Body of pancreas (tissue), 4 donors: ENCODE results near the gene ACIN1. TPM values are rescaled to one million over a fixed set of nuclear protein-coding genes. Genes with fewer than 3 reads are reported as not detected.

ENCODE experiments used
- ATAC-seq: fragments of 150-250 bp; one replicate; pipeline ENCODE4 v1.9.1; 2016
- DNase-seq, 4 donors: peaks; one replicate each; pipeline ENCODE4 v3.0.0-alpha.2; 2019
- H3K27ac ChIP-seq, 4 donors: fragments of 200-600 bp; sonication (generic); 1 replicate in 3 of 4; 2 replicates in 1 of 4; pipeline versions ENCODE4 v1.5.1 to v1.6.1; 2016 to 2019; ENCODE audit warnings: mild to moderate bottlenecking in 1 of 4, mixed read lengths in 1 of 4, moderate library complexity in 1 of 4
- H3K27me3 ChIP-seq, 2 donors: fragments of 200-600 bp; sonication (generic); one replicate each; pipeline ENCODE4 v1.6.0; 2016; ENCODE audit warnings: mild to moderate bottlenecking in 1 of 2
- H3K36me3 ChIP-seq, 2 donors: fragments of 200-600 bp; sonication (generic); replicated peaks in 1 of 2; 2 replicates each; pipeline ENCODE4 v1.5.1; 2016; ENCODE audit warnings: low read depth in 2 of 2; ENCODE audit not compliant: insufficient read depth in 1 of 2
- H3K4me1 ChIP-seq: fragments of 200-600 bp; sonication (generic); one replicate; pipeline ENCODE4 v1.6.0; 2016
- H3K4me3 ChIP-seq, 2 donors: fragments of 200-600 bp; sonication (generic); 1 replicate in 1 of 2; 2 replicates in 1 of 2; pipeline ENCODE4 v1.5.1; 2016 to 2019
- H3K9me3 ChIP-seq, 3 donors: fragments of 200-600 bp; sonication (generic); 1 replicate in 2 of 3; 2 replicates in 1 of 3; pipeline ENCODE4 v1.5.1; 2016
- CTCF ChIP-seq, 7 experiments: fragments of 450-650 bp in 4 of 7; fragments of 200-600 bp in 3 of 7; sonication (generic) in 3 of 7; IDR thresholded peaks; one replicate each; pipeline ENCODE4 v1.5.1; 2016 to 2019; ENCODE audit warnings: antibody characterized with exemption in 7 of 7
- POLR2A ChIP-seq, 3 donors: fragments of 450-650 bp; IDR thresholded peaks; one replicate each; pipeline ENCODE4 v1.6.1; 2016; ENCODE audit warnings: antibody characterized with exemption in 3 of 3, mild to moderate bottlenecking in 2 of 3
- WGBS, 2 donors: methylation state at CpG; one replicate each; pipeline ENCODE4 v1.1.5; 2017; 5-methylcytosine and 5-hydroxymethylcytosine counted together
- intact Hi-C: fragments of 100-400 bp; cut with DNase I; formaldehyde crosslinking; loops from one replicate; pipeline ENCODE4 v1.15.1; 2023
- total RNA-seq, 2 donors: library from RNA; depleted of rRNA; stranded (reverse); fragments of >200 nt; gene quantifications; one replicate each; pipeline ENCODE4 v1.1.0, GENCODE V29; 2016

The ACIN1 gene
- total RNA-seq, 2 donors from 2014 or later = 91.6 to 110 TPM

- no peak overlapping the region for H3K4me3 ChIP-seq
- peaks cover 0 to 5% of the 10 kb centered on the region in 2 donors for H3K36me3 ChIP-seq
- H3K27me3 ChIP-seq = no peaks in the 10 kb centered on the region
- 84 to 90% methylated on average over 10 of the region's 10 CpGs for WGBS, 2 donors
- no peak overlapping the region for H3K27ac ChIP-seq
- TF ChIP-seq POLR2A (IDR thresholded peaks at IDR 0.05) = no peak
- TF ChIP-seq CTCF (IDR thresholded peaks at IDR 0.05) = no peak
- ATAC-seq (no peak), DNase-seq (no peak)
- H3K4me1 ChIP-seq = peaks cover 23% of the 10 kb centered on the region
- intact Hi-C loops = no loop called here
- H3K9me3 ChIP-seq = no peaks in the 10 kb centered on the region
These were observed 61.6 kb downstream of the ACIN1 start for GRCh38 chr14:23033251-23033727.

- H3K36me3 ChIP-seq = peaks cover 0 to 7% of the 10 kb centered on the region in 2 donors
These were observed 64.0 kb downstream of the ACIN1 start for GRCh38 chr14:23030936-23031335.

GRCh38 chr14:23028799-23029198, 66.1 kb downstream of the ACIN1 start:
- Histone ChIP-seq H3K36me3 (peaks cover 0 to 14% of the 10 kb centered on the region in 2 donors), H3K4me3 (no peak overlapping the region), H3K4me1 (peaks cover 19% of the 10 kb centered on the region), H3K27ac (no peak overlapping the region), H3K9me3 (no peaks in the 10 kb centered on the region), H3K27me3 (no peaks in the 10 kb centered on the region)
- ATAC-seq (no peak), DNase-seq (no peak)
- intact Hi-C loops = no loop called here
- TF ChIP-seq CTCF (IDR thresholded peaks at IDR 0.05) = no peak
- no peak for TF ChIP-seq POLR2A (IDR thresholded peaks at IDR 0.05)
- 69 to 85% methylated on average over 2 of the region's 2 CpGs for WGBS, 2 donors

More at GRCh38 chr14:23030936-23031335, 64.0 kb downstream of the ACIN1 start:
- WGBS, 2 donors = 90 to 95% methylated on average over 4 of the region's 4 CpGs
- Histone ChIP-seq H3K4me1 (peaks cover 23% of the 10 kb centered on the region), H3K27ac (no peak overlapping the region), H3K4me3 (no peak overlapping the region), H3K9me3 (no peaks in the 10 kb centered on the region), H3K27me3 (no peaks in the 10 kb centered on the region)
- TF ChIP-seq CTCF (IDR thresholded peaks at IDR 0.05) (no peak), POLR2A (IDR thresholded peaks at IDR 0.05) (no peak)
- DNase-seq (no peak), ATAC-seq (no peak)
- intact Hi-C loops = no loop called here

GRCh38 chr14:23025151-23025814, 69.7 kb downstream of the ACIN1 start:
- no peaks in the 10 kb centered on the region for H3K27me3 ChIP-seq
- TF ChIP-seq CTCF (IDR thresholded peaks at IDR 0.05) = no peak
- TF ChIP-seq POLR2A (IDR thresholded peaks at IDR 0.05) = no peak
- H3K27ac ChIP-seq = no peak overlapping the region
- peaks cover 0 to 8% of the 10 kb centered on the region in 2 donors for H3K36me3 ChIP-seq
- DNase-seq (no peak), ATAC-seq (no peak)
- H3K4me3 ChIP-seq = no peak overlapping the region
- intact Hi-C loops = no loop called here
- peaks cover 6% of the 10 kb centered on the region for H3K4me1 ChIP-seq
- no peaks in the 10 kb centered on the region for H3K9me3 ChIP-seq
- 78 to 87% methylated on average over 4 of the region's 4 CpGs for WGBS, 2 donors

- WGBS, 2 donors = 74 to 77% methylated on average over 7 of the region's 7 CpGs
- peaks cover 6% of the 10 kb centered on the region for H3K4me1 ChIP-seq
- H3K27ac ChIP-seq = no peak overlapping the region
- peaks cover 0 to 8% of the 10 kb centered on the region in 2 donors for H3K36me3 ChIP-seq
- TF ChIP-seq POLR2A (IDR thresholded peaks at IDR 0.05) (no peak), CTCF (IDR thresholded peaks at IDR 0.05) (no peak)
- DNase-seq = no peak
- H3K4me3 ChIP-seq = no peak overlapping the region
- ATAC-seq = no peak
- H3K9me3 ChIP-seq = no peaks in the 10 kb centered on the region
- intact Hi-C loops = no loop called here
- H3K27me3 ChIP-seq = no peaks in the 10 kb centered on the region
These were observed 70.3 kb downstream of the ACIN1 start for GRCh38 chr14:23024612-23025075.
